ES-I3 (cell line): ENCODE data around the gene LRMDA.

ENCODE experiments used
- H3K36me3 ChIP-seq: 2 replicates; pipeline ENCODE4 v1.6.1; 2013; ENCODE audit warnings: mild to moderate bottlenecking, low read length, control low read depth, moderate library complexity; ENCODE audit not compliant: insufficient read depth
- H3K4me1 ChIP-seq: 2 replicates; pipeline ENCODE4 v1.6.1; 2013; ENCODE audit warnings: mild to moderate bottlenecking, control low read depth, low read length; ENCODE audit not compliant: insufficient read depth
- H3K9ac ChIP-seq: 2 replicates; pipeline ENCODE4 v1.6.1; 2013; ENCODE audit warnings: low read depth, mild to moderate bottlenecking, low read length, moderate library complexity
- H3K9me3 ChIP-seq: 2 replicates; pipeline ENCODE4 v1.6.1; 2013; ENCODE audit warnings: mild to moderate bottlenecking, low read length, moderate library complexity; ENCODE audit not compliant: control insufficient read depth, insufficient read depth

LRMDA gene

GRCh38 chr10:75476569-75476968 is 45.1 kb downstream of the LRMDA start:
- no peak overlapping the region for H3K9ac ChIP-seq
- H3K4me1 ChIP-seq, result peaks cover 16% of the 10 kb centered on the region
- H3K36me3 ChIP-seq, result no peaks in the 10 kb centered on the region
- H3K9me3 ChIP-seq, result peaks cover 7% of the 10 kb centered on the region; the same call in 1 of the 2 replicates

GRCh38 chr10:75476985-75477384 is 45.6 kb downstream of the LRMDA start:
- H3K9me3 ChIP-seq, result peaks cover 7% of the 10 kb centered on the region; the same call in 1 of the 2 replicates
- H3K9ac ChIP-seq, result no peak overlapping the region
- H3K36me3 ChIP-seq, result no peaks in the 10 kb centered on the region
- peaks cover 16% of the 10 kb centered on the region for H3K4me1 ChIP-seq

DNA sequence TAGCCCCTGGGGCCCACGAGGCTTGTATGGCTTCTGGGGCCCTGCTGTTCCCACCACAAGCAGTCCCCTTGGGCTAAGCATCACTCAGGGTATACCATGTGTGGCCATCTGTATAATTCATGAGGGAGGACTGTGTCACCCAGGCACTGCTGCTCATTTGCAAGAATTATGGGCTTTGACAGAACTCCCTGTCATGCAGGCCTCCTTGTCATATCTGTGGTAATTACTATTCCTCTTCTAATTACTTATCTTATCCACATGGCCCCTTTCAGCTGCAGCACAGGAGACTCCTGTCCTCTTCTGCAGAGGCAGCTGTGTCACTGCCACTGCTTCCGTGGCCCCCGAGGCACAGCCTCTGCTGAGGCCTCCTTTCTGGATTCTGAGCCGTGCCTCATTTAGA is 46.3 kb downstream of the LRMDA start:
- H3K9ac ChIP-seq, result no peak overlapping the region
- H3K9me3 ChIP-seq, result peaks cover 7% of the 10 kb centered on the region; the same call in 1 of the 2 replicates
- H3K4me1 ChIP-seq, result peaks cover 16% of the 10 kb centered on the region
- H3K36me3 ChIP-seq, result no peaks in the 10 kb centered on the region

GRCh38 chr10:75480374-75480773 is 49.0 kb downstream of the LRMDA start:
- Histone ChIP-seq H3K4me1 (peaks cover 7% of the 10 kb centered on the region), H3K36me3 (no peaks in the 10 kb centered on the region), H3K9ac (no peak overlapping the region), H3K9me3 (no peaks in the 10 kb centered on the region)

- no peaks in the 10 kb centered on the region for H3K4me1 ChIP-seq
- no peaks in the 10 kb centered on the region for H3K36me3 ChIP-seq
- H3K9ac ChIP-seq, result no peak overlapping the region
- no peaks in the 10 kb centered on the region for H3K9me3 ChIP-seq
These were observed 51.8 kb downstream of the LRMDA start for GRCh38 chr10:75483188-75483587.

- Histone ChIP-seq H3K4me1 (no peaks in the 10 kb centered on the region), H3K9ac (no peak overlapping the region), H3K36me3 (no peaks in the 10 kb centered on the region), H3K9me3 (no peaks in the 10 kb centered on the region)
These were observed 53.3 kb downstream of the LRMDA start for GRCh38 chr10:75484717-75485116.

DNA sequence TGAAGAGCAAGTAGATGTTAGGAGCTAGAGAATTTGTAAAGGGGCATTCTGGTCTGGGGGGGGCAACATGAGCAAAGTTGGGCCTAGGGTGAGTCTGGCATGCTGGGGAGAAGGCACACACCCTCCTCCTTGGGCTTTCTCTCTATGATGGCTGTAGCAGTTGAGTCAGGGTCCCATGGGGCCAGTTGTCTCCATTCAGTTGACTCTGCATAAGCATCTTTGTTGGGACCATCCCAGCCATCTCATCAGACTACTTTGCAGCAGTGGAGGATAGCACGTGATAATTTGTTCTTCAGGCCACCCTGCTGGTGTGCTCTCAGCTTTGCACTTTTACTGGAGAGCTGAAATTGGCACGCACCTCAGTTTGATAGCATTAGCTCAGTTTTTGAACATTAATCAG is 55.2 kb downstream of the LRMDA start:
- no peaks in the 10 kb centered on the region for H3K9me3 ChIP-seq
- H3K36me3 ChIP-seq, result no peaks in the 10 kb centered on the region
- H3K9ac ChIP-seq, result no peak overlapping the region
- no peaks in the 10 kb centered on the region for H3K4me1 ChIP-seq

DNA sequence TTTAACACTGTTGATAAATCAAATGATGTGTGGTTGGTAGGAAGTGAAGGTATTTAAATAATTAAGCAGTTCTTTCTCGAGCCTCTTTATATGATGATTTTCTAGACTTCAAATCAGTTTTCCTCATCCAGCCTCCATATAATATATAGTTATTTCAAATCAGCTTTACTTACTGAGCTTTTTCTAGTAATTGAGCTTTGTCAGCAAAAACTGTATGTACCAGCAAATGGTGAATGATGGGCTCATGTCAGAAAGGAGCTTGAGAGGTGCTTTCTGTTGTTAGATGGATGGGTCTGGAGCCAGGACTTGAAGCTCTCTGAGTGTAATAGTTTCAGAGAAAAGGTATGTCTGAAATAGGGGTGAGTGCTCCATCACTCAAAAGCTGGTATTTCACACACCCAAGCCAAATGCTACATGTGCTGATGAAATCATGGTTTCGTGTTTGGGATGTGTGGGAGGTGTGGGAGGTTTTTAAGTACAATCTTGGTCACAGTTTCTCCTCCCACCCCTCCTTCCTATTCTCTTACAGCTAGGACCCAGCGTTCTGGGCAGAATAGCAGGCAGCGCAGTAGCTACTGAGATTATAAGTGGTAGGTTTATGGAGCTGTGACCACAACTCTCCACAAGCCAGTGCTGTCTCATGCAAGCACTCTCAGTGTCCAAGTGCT is 55.8 kb downstream of the LRMDA start:
- H3K4me1 ChIP-seq, result no peaks in the 10 kb centered on the region
- no peaks in the 10 kb centered on the region for H3K36me3 ChIP-seq
- no peak overlapping the region for H3K9ac ChIP-seq
- H3K9me3 ChIP-seq, result no peaks in the 10 kb centered on the region

- Histone ChIP-seq H3K4me1 (no peaks in the 10 kb centered on the region), H3K9me3 (no peaks in the 10 kb centered on the region), H3K36me3 (no peaks in the 10 kb centered on the region), H3K9ac (no peak overlapping the region)
These were observed 56.3 kb downstream of the LRMDA start for GRCh38 chr10:75487755-75488125.

DNA sequence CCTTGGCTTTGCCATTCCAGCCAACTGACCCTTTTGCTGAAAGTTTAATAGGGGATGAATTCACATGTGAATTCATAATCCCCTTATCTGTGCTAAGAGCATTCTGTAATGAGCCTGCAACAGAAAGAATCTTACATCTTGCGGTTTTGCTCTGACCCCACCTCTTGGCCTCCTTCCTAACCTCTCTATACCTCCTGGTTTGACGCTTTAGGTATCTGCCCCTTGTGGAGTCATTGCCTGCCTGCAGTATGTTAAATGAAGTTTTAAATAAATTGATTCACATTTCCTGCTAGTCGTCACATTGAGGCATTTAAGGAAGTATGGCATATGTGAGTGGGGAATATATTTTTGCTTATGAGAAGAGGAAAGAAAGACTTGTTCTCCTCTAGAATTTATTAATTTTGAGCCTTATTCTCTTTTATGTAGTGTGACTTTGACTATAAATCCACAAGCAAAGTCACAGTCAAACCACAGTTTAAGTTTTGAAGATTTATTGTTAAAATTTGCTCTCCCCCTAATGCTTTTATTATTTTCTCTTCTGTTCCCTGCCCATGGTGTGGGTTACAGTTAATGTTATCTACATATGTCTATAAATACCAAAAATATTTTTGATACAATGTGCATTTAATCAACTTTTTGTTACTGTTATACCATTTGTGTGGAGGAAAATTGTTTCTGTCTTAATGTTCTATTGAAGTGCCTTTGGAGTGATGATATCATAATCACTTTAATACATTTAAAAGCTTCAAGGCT is 60.9 kb downstream of the LRMDA start:
- Histone ChIP-seq H3K9me3 (no peaks in the 10 kb centered on the region), H3K9ac (no peak overlapping the region), H3K36me3 (no peaks in the 10 kb centered on the region), H3K4me1 (no peaks in the 10 kb centered on the region)

- no peaks in the 10 kb centered on the region for H3K4me1 ChIP-seq
- no peaks in the 10 kb centered on the region for H3K36me3 ChIP-seq
- no peak overlapping the region for H3K9ac ChIP-seq
- no peaks in the 10 kb centered on the region for H3K9me3 ChIP-seq
These were observed 62.0 kb downstream of the LRMDA start for GRCh38 chr10:75493464-75493863.

DNA sequence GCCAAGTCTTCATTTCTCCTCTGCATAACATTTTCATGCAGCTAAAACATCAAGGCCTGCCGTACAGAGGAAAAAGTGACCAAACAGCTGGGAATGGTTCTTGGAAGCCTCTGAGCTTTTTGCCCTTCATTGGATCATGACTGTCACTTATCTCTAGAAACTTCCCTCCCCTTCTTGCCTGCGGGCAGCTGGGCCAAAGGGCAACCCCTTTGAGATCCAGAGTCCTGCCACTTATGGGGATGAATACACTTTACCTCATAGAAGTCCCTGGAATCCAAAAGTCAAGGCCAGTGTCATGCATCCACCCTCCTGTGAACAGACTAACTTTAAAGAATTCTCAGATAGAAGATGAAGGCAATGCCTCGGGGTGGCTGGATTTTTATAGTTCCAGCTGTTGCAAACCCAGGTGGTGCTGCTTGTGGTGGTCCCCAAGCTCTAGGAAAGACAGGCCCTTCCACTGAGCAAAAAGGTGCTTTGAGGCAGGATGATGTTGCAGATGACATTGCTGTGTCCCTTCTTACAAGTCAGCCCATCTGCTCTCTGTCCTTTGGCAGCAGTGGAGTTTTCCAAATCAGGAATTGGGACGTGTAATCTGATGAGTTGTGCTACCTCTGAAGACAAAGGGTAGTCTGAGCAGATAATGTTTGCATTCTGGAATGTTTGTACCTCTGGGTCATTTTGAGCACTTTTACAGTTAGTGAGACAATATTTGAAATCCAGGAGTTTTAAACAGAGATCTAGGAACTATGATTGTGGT is 64.2 kb downstream of the LRMDA start:
- H3K9ac ChIP-seq, result no peak overlapping the region
- H3K4me1 ChIP-seq, result no peaks in the 10 kb centered on the region
- H3K9me3 ChIP-seq, result no peaks in the 10 kb centered on the region
- H3K36me3 ChIP-seq, result no peaks in the 10 kb centered on the region

DNA sequence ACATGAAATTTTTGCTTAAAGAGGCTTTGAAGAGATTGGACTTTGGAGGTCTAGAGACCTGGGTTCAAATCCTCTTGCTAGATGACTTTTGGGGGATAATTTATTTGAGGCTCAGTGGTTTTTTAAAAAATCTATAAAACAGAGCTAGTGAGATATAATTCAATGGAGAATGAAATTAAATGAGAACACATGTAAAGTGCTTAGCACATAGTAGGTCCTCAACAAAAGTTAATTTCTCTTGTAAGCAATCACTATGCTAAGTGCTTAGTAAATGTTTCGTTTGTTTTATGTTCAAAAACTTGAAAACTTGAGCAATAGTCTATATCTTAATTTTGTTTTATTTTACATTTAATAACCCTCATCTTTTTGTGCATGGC is 64.8 kb downstream of the LRMDA start:
- Histone ChIP-seq H3K9me3 (no peaks in the 10 kb centered on the region), H3K4me1 (no peaks in the 10 kb centered on the region), H3K9ac (no peak overlapping the region), H3K36me3 (no peaks in the 10 kb centered on the region)

GRCh38 chr10:75497997-75498883 is 66.8 kb downstream of the LRMDA start:
- no peak overlapping the region for H3K9ac ChIP-seq
- no peaks in the 10 kb centered on the region for H3K36me3 ChIP-seq
- H3K4me1 ChIP-seq, result no peaks in the 10 kb centered on the region
- H3K9me3 ChIP-seq, result no peaks in the 10 kb centered on the region
